ENCODE results near the gene CD4. TPM values are rescaled to one million over a fixed set of nuclear protein-coding genes. Genes with fewer than 3 reads are reported as not detected.
A peak's percentile ranks its signal among the peaks of the same experiment; 100 is the strongest.

Gene CD4
- total and polyA plus RNA-seq, 2 of the 4 experiments (the other 2 are of a cell fraction), result 5.7 to 15.0 TPM

GRCh38 chr12:6782850-6783566 lies 6.3 kb upstream of the CD4 start:
- H2BK15ac ChIP-seq (ENCODE audit: low read depth, low read length), result no peak overlapping the region
- peak overlapping the region; percentile 73 for H2AFZ ChIP-seq (replicated peaks; ENCODE audit: low read length, poor library complexity)
- no peak overlapping the region for H3K4me2 ChIP-seq (ENCODE audit: low read depth, low read length)
- no peak overlapping the region for H3K14ac ChIP-seq (replicated peaks; ENCODE audit: low read depth, low read length)
- H4K8ac ChIP-seq (ENCODE audit: low read depth in 2 of 2, low read length in 2 of 2), result no peak overlapping the region
- DNase-seq (no peak), ATAC-seq (ENCODE audit: low read depth) (no peak)
- H3K18ac ChIP-seq (ENCODE audit: low read depth, low read length), result no peak overlapping the region
- CTCF ChIA-PET, result no interaction called here
- no peak overlapping the region for H3K9ac ChIP-seq (ENCODE audit: low read depth, low read length)
- H3K36me3 ChIP-seq (ENCODE audit: control insufficient read depth, insufficient read depth, low read length), result no peaks in the 10 kb centered on the region
- H2BK120ac ChIP-seq (ENCODE audit: low read depth, low read length), result no peak overlapping the region
- no peaks in the 10 kb centered on the region for H4K20me1 ChIP-seq (ENCODE audit: insufficient read depth, low read length)
- H3K56ac ChIP-seq (ENCODE audit: extremely low read depth, insufficient read depth, low read length), result no peak overlapping the region
- peak overlapping the region; percentile 55 for H2AK9ac ChIP-seq (replicated peaks; ENCODE audit: low read depth, low read length, poor library complexity)
- BruUV-seq (replicated peaks), result no TSS peak
- H3K9me3 ChIP-seq (ENCODE audit: control insufficient read depth, insufficient read depth, low read length), result no peaks in the 10 kb centered on the region
- no peaks in the 10 kb centered on the region for H3K9me1 ChIP-seq (ENCODE audit: insufficient read depth, low read length)
- dilution Hi-C loops (cut with HindIII; ENCODE audit: low sequenced_read_pairs, unreplicated experiment) (no loop called here), in situ Hi-C loops (cut with MboI; ENCODE audit: low sequenced_read_pairs) (no loop called here), intact Hi-C loops (cut with micrococcal nuclease) (no loop called here)
- no peak overlapping the region for H3K23ac ChIP-seq (ENCODE audit: low read depth, low read length)
- WGBS, 2 experiments (ENCODE audit: extremely low coverage in 2 of 2, insufficient read length in 1 of 2), result no CpG with 5 or more reads among the region's 10 CpGs
- H3K27me3 ChIP-seq (ENCODE audit: control insufficient read depth, insufficient read depth, low read length), result no peaks in the 10 kb centered on the region
- POLR2A ChIA-PET (ENCODE audit: unreplicated experiment), result no interaction called here
- H2AK5ac ChIP-seq (ENCODE audit: low read depth, low read length), result no peak overlapping the region
- no peak overlapping the region for H3K27ac ChIP-seq (ENCODE audit: insufficient read depth, low read length)
- H2BK20ac ChIP-seq (ENCODE audit: low read depth, low read length), result no peak overlapping the region
- TF ChIP-seq RFX5 (IDR thresholded peaks at IDR 0.05; ENCODE audit: low read depth, low read length), result no peak
- no peak for TF ChIP-seq USF2 (IDR thresholded peaks at IDR 0.05; ENCODE audit: low read depth, low read length)
- TF ChIP-seq NFE2L2 (IDR thresholded peaks at IDR 0.05; ENCODE audit: low read depth, low read length), result no peak
- TF ChIP-seq POLR2A (IDR thresholded peaks at IDR 0.05; ENCODE audit: low read depth, low read length), result no peak
- no peak for TF ChIP-seq MAZ (IDR thresholded peaks at IDR 0.05; ENCODE audit: borderline replicate concordance, low read depth, low read length)
- TF ChIP-seq CHD1 (IDR thresholded peaks at IDR 0.05; ENCODE audit: low read depth, low read length), result no peak
- TF ChIP-seq FOS (IDR thresholded peaks at IDR 0.05; ENCODE audit: low read depth, low read length), result no peak
- TF ChIP-seq, protein P1, sequence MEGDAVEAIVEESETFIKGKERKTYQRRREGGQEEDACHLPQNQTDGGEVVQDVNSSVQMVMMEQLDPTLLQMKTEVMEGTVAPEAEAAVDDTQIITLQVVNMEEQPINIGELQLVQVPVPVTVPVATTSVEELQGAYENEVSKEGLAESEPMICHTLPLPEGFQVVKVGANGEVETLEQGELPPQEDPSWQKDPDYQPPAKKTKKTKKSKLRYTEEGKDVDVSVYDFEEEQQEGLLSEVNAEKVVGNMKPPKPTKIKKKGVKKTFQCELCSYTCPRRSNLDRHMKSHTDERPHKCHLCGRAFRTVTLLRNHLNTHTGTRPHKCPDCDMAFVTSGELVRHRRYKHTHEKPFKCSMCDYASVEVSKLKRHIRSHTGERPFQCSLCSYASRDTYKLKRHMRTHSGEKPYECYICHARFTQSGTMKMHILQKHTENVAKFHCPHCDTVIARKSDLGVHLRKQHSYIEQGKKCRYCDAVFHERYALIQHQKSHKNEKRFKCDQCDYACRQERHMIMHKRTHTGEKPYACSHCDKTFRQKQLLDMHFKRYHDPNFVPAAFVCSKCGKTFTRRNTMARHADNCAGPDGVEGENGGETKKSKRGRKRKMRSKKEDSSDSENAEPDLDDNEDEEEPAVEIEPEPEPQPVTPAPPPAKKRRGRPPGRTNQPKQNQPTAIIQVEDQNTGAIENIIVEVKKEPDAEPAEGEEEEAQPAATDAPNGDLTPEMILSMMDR (conservative IDR thresholded peaks at IDR 0.05; ENCODE audit: low read depth, low read length), result no peak
- TF ChIP-seq RAD21 (IDR thresholded peaks at IDR 0.05; ENCODE audit: low read length), result no peak
- no peak overlapping the region for H3K4ac ChIP-seq (ENCODE audit: low read depth, low read length)
- no peak overlapping the region for H4K5ac ChIP-seq (ENCODE audit: low read depth, low read length)
- no peak overlapping the region for H3K4me3 ChIP-seq (ENCODE audit: insufficient read depth, low read depth, low read length)
- H2BK5ac ChIP-seq (ENCODE audit: low read depth, low read length, poor library complexity, severe bottlenecking), result no peak overlapping the region
- H3K79me1 ChIP-seq (ENCODE audit: low read depth in 1 of 2, low read length in 2 of 2), result no peaks in the 10 kb centered on the region
- H4K91ac ChIP-seq (ENCODE audit: insufficient read depth, low read depth, low read length), result no peak overlapping the region
- H3K4me1 ChIP-seq (ENCODE audit: control insufficient read depth, insufficient read depth, low read length), result peaks cover 4% of the 10 kb centered on the region; the same call in 1 of the 2 replicates
